Neural crest cell (in vitro differentiated cells): Measurements from ENCODE around the gene NCOA3. TPM values are rescaled to one million over a fixed set of nuclear protein-coding genes. Genes with fewer than 3 reads are reported as not detected.

Experiments
- DNase-seq: peaks from one replicate; pipeline ENCODE4 v3.0.0; 2021; ENCODE audit warnings: low read depth, mixed read lengths, low spot score
- H3K27ac Mint-ChIP-seq: one replicate; pipeline ENCODE4 v1.8.0; 2021; ENCODE audit warnings: mild to moderate bottlenecking, mixed read lengths; ENCODE audit not compliant: unreplicated experiment
- H3K27me3 Mint-ChIP-seq: 2 replicates; pipeline ENCODE4 v1.8.0; 2021; ENCODE audit warnings: low read depth, mild to moderate bottlenecking, mixed read lengths
- H3K36me3 Mint-ChIP-seq: 2 replicates; pipeline ENCODE4 v1.8.0; 2021; ENCODE audit warnings: low read depth, mild to moderate bottlenecking, mixed read lengths
- H3K4me1 Mint-ChIP-seq: 2 replicates; pipeline ENCODE4 v1.8.0; 2021; ENCODE audit warnings: mixed read lengths
- H3K4me3 Mint-ChIP-seq: one replicate; pipeline ENCODE4 v1.8.0; 2021; ENCODE audit warnings: mild to moderate bottlenecking, mixed read lengths
- H3K9me3 Mint-ChIP-seq: 2 replicates; pipeline ENCODE4 v1.8.0; 2021; ENCODE audit warnings: mixed read lengths
- total RNA-seq: library from RNA; stranded (reverse); gene quantifications from 2 replicates; pipeline ENCODE4 v1.2.1, GENCODE V29; 2021
- TF ChIP-seq, protein P1 (sequence below): fragments of 200-600 bp; sonication (generic); conservative IDR thresholded peaks from 2 replicates; pipeline ENCODE4 v1.5.0; 2021; ENCODE audit warnings: antibody characterized with exemption, mild to moderate bottlenecking

The NCOA3 gene
- total RNA-seq, 1 donor from 2014 or later = 25.7 TPM

DNA sequence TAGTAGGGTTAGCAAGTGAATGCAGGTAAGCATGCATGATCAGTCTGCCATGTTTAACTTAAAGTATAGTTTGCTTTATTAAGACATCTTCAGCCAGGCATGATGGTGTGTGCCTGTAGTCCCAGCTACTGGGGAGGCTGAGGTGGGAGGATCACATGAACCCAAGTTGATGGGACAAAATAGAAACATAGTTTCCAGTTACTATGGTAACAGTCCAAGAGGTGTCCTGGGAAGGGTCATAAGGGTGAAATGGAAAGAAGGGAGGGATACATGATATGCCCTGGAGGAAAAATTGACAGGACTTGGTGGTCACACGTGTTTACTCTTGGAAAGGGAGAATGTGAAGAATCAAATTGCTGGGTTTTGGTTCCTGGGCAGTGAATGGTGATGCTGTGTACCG lies 143.9 kb downstream of the NCOA3 start:
- DNase-seq = no peak
- H3K27ac Mint-ChIP-seq = peak overlapping the region; percentile 94
- no peaks in the 10 kb centered on the region for H3K9me3 Mint-ChIP-seq
- no peak overlapping the region for H3K4me3 Mint-ChIP-seq
- peaks cover 3% of the 10 kb centered on the region for H3K4me1 Mint-ChIP-seq
- TF ChIP-seq, protein P1, sequence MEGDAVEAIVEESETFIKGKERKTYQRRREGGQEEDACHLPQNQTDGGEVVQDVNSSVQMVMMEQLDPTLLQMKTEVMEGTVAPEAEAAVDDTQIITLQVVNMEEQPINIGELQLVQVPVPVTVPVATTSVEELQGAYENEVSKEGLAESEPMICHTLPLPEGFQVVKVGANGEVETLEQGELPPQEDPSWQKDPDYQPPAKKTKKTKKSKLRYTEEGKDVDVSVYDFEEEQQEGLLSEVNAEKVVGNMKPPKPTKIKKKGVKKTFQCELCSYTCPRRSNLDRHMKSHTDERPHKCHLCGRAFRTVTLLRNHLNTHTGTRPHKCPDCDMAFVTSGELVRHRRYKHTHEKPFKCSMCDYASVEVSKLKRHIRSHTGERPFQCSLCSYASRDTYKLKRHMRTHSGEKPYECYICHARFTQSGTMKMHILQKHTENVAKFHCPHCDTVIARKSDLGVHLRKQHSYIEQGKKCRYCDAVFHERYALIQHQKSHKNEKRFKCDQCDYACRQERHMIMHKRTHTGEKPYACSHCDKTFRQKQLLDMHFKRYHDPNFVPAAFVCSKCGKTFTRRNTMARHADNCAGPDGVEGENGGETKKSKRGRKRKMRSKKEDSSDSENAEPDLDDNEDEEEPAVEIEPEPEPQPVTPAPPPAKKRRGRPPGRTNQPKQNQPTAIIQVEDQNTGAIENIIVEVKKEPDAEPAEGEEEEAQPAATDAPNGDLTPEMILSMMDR = no peak
- peaks cover 21% of the 10 kb centered on the region for H3K36me3 Mint-ChIP-seq
- H3K27me3 Mint-ChIP-seq = no peaks in the 10 kb centered on the region

DNA sequence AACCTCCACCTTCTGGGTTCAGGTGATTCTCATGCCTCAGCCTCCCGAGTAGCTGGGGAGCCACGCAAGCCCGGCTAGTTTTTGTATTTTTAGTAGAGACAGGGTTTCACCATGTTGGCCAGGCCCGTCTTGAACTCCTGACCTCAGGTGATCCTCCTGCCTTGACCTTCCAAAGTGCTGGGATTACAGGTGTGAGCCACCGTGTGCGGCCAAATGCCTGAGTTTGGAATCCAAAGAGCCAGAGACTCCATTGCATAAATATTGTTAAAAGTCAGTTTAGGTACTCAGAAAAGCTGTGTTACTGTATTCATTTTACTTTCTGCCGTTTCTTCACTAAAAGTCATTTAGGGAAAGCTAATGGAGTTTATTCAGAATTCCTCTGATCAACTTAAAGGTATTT lies 146.3 kb downstream of the NCOA3 start:
- H3K27me3 Mint-ChIP-seq = no peaks in the 10 kb centered on the region
- H3K27ac Mint-ChIP-seq = no peak overlapping the region
- H3K4me1 Mint-ChIP-seq = peaks cover 3% of the 10 kb centered on the region
- H3K36me3 Mint-ChIP-seq = peaks cover 19% of the 10 kb centered on the region
- DNase-seq = no peak
- no peak overlapping the region for H3K4me3 Mint-ChIP-seq
- TF ChIP-seq, protein P1 = no peak
- no peaks in the 10 kb centered on the region for H3K9me3 Mint-ChIP-seq

DNA sequence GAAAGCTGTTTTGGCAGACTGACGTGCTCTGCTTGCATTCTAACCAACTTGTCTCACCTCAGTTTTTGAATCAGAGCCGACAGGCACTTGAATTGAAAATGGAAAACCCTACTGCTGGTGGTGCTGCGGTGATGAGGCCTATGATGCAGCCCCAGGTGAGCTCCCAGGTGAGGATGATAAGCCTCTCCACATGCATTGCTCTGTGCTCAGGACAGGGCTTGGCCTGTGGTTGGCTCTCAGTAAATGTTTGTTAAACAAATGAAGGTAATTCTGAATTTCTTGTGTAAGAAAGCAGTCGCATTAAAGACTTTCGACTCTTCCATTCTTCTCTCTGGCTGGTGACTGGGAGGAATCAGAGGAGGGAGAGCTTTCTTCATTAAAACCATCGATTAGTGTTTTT lies 147.3 kb downstream of the NCOA3 start:
- Mint-ChIP-seq H3K36me3 (peaks cover 15% of the 10 kb centered on the region), H3K4me3 (no peak overlapping the region), H3K27me3 (no peaks in the 10 kb centered on the region), H3K27ac (no peak overlapping the region), H3K4me1 (peaks cover 9% of the 10 kb centered on the region), H3K9me3 (no peaks in the 10 kb centered on the region)
- DNase-seq = no peak
- TF ChIP-seq, protein P1 = no peak

DNA sequence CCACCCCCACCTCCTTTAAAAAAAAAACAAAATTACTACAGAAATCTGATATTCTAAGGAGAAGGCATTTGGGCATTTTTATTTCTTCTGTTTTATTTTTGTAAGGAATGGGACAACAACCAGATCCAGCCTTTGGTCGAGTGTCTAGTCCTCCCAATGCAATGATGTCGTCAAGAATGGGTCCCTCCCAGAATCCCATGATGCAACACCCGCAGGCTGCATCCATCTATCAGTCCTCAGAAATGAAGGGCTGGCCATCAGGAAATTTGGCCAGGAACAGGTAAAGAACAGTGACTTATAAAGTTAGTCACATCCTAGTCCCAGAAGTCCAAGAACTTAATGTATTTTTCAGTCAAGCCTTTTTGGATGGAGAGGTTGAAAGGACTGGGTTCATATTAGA lies 150.6 kb downstream of the NCOA3 start:
- Mint-ChIP-seq H3K27me3 (no peaks in the 10 kb centered on the region), H3K36me3 (peaks cover 7% of the 10 kb centered on the region), H3K27ac (no peak overlapping the region), H3K9me3 (no peaks in the 10 kb centered on the region), H3K4me1 (peaks cover 17% of the 10 kb centered on the region), H3K4me3 (no peak overlapping the region)
- DNase-seq = no peak
- TF ChIP-seq, protein P1 = no peak

DNA sequence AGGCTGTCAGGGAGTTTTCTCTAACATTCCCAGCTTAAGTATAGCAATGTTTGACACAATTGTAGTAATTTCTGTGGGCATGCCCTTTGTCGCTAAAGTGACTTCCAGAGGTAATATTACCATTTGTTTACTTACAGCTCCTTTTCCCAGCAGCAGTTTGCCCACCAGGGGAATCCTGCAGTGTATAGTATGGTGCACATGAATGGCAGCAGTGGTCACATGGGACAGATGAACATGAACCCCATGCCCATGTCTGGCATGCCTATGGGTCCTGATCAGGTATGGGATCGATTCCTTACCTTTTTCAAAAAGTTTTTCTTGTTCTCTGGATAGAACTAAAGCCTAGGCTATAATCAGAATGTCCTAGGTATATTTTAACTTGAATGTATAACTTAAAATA lies 151.1 kb downstream of the NCOA3 start:
- no peaks in the 10 kb centered on the region for H3K9me3 Mint-ChIP-seq
- H3K27me3 Mint-ChIP-seq = no peaks in the 10 kb centered on the region
- no peak for DNase-seq
- H3K36me3 Mint-ChIP-seq = peaks cover 7% of the 10 kb centered on the region
- peaks cover 17% of the 10 kb centered on the region for H3K4me1 Mint-ChIP-seq
- no peak overlapping the region for H3K4me3 Mint-ChIP-seq
- TF ChIP-seq, protein P1 = no peak
- no peak overlapping the region for H3K27ac Mint-ChIP-seq

DNA sequence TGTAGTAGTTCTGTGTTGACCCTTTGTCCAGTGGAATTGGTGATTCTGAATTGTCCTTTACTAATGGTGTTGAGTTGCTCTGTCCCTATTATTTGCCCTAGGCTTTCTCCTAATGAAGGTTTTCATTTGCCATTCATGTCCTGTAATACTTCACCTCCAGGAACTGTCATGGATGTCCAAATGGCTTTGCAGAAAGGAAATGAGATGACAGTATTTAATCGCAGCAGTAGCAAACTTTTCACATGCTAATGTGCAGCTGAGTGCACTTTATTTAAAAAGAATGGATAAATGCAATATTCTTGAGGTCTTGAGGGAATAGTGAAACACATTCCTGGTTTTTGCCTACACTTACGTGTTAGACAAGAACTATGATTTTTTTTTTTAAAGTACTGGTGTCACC lies 152.2 kb downstream of the NCOA3 start:
- no peak for DNase-seq
- no peak overlapping the region for H3K4me3 Mint-ChIP-seq
- peaks cover 17% of the 10 kb centered on the region for H3K4me1 Mint-ChIP-seq
- no peaks in the 10 kb centered on the region for H3K9me3 Mint-ChIP-seq
- no peaks in the 10 kb centered on the region for H3K27me3 Mint-ChIP-seq
- H3K27ac Mint-ChIP-seq = peak overlapping the region; percentile 8
- TF ChIP-seq, protein P1 = no peak
- H3K36me3 Mint-ChIP-seq = peaks cover 7% of the 10 kb centered on the region
